Tibial nerve (tissue), 4 donors: ENCODE results near the gene TUBGCP5.

Experiments used
- EP300 ChIP-seq, 2 donors: sonication (generic); formaldehyde crosslinking; IDR thresholded peaks; one replicate each; pipeline ENCODE4 v1.6.1; 2017; ENCODE audit warnings: antibody characterized with exemption in 2 of 2, mild to moderate bottlenecking in 1 of 2
- TF ChIP-seq, protein P1 (sequence below), 5 experiments: fragments of 200-600 bp in 3 of 5; fragments of 450-650 bp in 2 of 5; sonication (generic) in 3 of 5; IDR thresholded peaks; one replicate each; pipeline ENCODE4 v1.5.1; 2016 to 2019; ENCODE audit warnings: antibody characterized with exemption in 5 of 5, mild to moderate bottlenecking in 3 of 5, moderate library complexity in 2 of 5

DNA sequence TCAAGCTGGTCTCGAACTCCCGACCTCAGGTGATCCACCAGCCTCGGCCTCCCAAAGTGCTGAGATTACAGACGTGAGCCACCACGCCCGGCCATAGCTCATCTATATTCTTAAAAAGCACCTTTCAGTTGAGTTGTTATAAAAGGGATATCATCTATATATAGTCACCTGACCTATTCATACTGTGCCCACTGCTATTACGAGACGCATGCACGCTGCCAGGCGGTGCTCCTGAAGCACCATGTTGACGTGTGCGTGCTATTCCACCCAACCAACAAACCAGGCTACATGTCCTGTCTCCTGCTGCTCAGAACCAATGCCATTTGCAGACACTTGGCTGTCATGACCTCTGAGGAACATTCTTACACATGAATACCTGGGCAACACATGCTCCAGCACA is 76.8 kb downstream of the TUBGCP5 start:
- TF ChIP-seq, protein P1, sequence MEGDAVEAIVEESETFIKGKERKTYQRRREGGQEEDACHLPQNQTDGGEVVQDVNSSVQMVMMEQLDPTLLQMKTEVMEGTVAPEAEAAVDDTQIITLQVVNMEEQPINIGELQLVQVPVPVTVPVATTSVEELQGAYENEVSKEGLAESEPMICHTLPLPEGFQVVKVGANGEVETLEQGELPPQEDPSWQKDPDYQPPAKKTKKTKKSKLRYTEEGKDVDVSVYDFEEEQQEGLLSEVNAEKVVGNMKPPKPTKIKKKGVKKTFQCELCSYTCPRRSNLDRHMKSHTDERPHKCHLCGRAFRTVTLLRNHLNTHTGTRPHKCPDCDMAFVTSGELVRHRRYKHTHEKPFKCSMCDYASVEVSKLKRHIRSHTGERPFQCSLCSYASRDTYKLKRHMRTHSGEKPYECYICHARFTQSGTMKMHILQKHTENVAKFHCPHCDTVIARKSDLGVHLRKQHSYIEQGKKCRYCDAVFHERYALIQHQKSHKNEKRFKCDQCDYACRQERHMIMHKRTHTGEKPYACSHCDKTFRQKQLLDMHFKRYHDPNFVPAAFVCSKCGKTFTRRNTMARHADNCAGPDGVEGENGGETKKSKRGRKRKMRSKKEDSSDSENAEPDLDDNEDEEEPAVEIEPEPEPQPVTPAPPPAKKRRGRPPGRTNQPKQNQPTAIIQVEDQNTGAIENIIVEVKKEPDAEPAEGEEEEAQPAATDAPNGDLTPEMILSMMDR (IDR thresholded peaks at IDR 0.05) = no peak
- TF ChIP-seq EP300 (IDR thresholded peaks at IDR 0.05) = no peak
